HG02870 (cell line): ENCODE results near the gene NBDY.
A peak's percentile ranks its signal among the peaks of the same experiment; 100 is the strongest.
"Not testable (repeated sequence)": the region's sequence is repeated elsewhere in the genome, so short reads cannot be mapped to it uniquely, and the experiment has no call there.

ENCODE experiments used
- ATAC-seq: cut with Tn5 transposase; IDR thresholded peaks from one replicate; pipeline ENCODE4 v1.9.1; 2021; ENCODE audit warnings: mild to moderate bottlenecking, moderate library complexity; ENCODE audit not compliant: unreplicated experiment

NBDY gene, protein sequence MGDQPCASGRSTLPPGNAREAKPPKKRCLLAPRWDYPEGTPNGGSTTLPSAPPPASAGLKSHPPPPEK

DNA sequence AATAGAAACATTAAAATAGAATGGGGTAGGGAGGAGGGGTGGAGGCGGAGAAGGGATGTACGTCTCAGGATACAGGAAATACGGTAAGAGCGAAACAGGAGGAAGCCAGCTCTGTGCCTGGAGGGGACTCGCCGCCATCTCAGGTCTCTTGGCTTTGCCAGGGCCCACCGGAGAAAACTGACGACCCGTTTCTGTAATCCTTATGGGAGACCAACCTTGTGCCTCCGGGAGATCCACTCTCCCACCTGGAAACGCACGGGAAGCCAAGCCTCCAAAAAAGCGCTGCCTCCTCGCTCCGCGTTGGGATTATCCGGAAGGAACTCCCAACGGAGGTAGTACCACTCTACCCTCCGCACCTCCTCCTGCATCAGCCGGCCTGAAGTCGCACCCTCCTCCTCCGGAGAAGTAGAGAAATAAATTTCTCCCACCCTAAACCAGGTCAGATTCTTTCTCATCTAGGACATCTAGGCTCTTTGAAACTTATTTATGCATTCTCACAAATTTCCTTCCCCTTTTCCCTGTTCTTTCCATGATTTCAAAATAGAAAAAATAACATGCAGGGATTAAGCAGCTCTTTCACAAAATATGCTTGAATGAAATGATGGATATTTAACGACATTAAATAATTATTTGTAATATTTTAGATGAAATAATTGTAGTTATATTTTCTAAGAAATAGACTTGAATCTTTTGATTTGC lies at the start of gene NBDY:
NBDY (plus strand) TSS at position 92 of the 699 bp plus-strand sequence; CDS start at position 203, 111 bp downstream.
- peak; percentile 72 for ATAC-seq

DNA sequence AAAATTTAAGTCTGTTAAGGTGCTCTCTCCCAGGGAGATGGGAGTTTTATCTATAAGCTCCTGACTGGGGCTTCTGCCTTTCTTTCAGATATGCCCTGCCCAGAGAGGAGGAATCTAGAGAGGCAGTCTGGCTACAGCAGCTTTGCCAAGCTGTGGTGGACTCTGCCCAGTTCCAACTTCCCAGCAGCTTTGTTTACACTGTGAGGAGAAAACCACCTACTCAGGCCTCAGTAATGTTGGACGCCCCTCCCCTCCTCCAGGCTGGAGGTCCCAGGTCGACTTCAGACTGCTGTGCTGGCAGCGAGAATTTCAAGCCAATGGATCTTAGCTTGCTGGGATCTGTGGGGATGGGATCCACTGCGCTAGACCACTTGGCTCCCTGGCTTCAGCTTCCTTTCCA lies 24.5 kb upstream of the NBDY start:
- ATAC-seq: not testable (repeated sequence)

DNA sequence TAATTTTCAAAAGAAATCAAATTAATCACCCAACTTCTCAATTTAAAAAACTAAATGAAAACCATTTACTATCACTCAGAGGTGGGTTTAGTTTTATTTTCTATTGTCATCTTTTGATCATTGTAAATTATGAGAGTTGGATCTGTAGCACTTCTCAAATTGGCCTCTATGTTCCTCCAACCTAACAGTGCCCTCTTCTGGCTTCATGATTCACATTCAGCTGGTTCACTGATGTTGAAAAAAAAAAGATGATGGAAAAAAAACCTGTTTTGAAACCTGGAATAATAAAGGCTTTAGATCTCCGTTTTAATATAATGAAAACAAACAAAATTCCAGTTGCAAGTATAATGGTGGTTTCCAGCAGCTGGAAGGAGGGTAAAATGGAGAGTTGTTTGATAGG lies 2.4 kb upstream of the NBDY start:
- ATAC-seq: peak; percentile 48

DNA sequence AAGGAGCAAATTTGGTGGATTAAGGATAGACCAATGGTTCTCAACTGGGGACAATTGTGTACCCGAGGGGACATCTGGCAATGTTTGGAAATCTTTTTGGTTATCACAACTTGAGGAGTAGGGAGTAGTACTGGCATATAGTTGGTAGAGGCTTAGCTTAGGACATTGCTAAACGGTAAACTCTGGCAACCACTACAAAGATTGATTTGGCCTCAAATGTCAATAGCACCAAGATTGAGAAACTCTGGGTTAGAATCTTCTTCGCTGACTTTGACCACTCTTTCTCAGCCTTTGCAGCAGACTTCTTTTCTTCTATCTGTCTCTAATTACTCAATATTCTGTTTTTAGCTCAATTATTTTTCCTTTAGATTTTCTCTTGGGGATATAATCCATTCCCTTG lies 1.5 kb upstream of the NBDY start:
- no peak for ATAC-seq

DNA sequence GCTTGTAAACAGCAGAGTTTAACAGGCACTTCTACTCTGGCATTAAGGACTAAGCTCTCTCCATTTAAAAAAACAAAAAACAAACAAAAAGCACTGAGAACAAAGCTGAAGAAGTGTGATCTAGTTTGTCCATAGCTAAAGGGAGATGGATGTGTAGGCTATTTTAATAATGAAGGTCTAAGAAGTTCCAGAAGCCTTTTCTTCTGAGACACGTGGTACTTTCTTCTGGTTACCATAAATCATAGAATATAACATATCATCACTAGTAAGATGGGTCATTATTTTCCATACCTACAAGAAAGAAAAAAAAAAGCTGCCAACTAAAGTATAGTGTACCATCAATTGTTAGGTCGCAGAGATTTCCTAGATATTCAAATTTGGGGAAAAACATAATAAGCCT lies 722 bp upstream of the NBDY start:
- no peak for ATAC-seq

DNA sequence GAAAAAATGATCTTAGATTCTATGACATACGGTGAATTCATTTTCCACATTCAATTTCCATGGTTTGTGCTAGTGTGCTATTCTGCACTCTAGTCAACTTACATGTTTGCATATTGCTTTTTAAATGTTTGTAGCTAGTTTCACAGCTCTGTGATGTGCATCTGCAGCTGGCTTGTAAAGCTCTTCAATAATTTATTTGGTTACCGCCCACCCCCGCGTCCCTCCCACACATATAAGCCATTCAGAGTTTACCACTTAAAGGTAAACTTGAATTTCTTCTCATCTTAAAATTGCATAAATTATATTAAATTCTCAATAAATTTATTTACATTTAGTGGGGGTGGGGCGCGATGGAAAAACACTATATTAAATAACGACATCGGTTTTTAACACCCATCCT lies 291 bp upstream of the NBDY start:
- ATAC-seq: peak; percentile 33

DNA sequence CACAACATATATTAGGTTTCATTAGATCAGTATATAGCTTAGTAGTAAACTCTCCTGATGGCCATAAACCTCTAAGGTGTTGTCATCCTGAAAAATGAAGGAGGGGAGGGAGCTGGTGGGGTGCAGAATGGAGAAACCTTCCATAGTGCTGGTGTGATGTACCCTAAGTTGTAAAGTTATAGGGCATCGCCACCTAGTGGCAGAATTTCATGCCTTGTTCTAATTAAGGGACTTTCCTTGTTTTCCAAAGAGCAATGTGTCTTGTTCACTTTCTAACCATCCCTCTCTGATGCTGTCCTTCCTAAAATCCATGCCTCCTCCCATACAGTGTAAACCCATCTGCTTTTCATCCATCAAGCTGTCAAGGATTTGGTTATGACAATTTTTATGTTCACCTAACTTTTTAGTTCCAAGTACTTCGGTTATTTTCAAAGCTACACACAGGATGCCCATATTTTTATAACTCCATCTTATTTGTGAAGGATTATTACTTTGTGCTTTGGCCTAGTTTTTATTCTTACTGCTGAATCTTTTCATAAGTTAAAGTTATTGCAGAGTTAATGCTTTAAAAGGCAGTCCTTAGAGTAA lies 4.5 kb downstream of the NBDY start:
- ATAC-seq: no peak

DNA sequence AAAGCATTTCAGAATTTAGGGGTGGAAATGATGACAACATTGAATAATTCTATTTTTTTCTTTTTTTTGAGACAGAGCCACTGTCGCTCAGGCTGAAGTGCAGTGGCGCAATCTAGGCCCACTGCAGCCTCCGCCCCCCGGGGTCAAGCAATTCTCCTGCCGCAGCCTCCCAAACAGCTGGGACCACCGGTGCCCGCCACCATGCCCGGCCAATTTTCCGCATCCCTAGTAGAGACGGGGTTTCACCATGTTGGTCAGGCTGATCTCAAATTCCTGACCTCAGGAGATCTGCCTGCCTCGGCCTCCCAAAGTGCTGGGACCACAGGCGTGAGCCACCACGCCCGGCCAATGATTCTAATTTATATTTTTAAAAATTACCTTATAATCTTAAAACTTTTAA lies 7.2 kb downstream of the NBDY start:
- ATAC-seq: no peak

DNA sequence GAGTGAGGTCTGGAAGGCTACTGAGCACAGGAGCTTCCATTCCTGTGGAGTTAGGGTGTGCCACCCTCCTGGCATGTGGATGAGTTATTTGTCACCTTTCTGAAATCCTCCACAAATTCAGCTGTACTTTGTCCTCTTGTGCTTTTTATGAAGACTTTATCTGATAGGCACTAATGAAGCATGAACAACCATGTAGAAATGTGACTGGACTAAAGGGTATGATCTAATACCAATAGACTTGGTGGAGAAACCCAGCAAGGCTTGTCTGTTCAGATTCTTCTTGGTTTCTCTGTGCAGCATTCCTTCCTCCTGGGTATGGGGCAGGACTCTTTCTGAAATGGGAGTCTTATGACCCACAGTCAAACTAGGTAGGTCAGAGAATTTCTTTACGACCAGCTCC lies 9.6 kb downstream of the NBDY start:
- ATAC-seq: no peak

DNA sequence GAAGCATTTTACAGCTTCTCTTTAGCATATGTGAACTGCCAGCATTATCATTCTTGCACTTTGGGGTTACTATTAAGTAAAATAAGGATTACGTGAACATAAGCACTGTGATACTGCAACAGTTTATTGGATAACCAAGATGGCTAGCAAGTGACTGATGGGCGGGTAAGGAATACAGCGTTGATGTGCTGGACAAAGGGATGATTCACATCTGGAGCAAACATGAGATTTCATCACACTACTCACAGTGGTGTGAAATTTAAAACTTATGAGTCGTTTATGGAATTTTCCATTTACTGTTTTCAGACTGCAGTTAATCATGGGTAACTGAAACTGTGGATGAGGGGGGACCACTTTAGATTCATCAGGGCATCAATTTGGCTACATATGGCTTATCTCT lies 16.0 kb downstream of the NBDY start:
- no peak for ATAC-seq

DNA sequence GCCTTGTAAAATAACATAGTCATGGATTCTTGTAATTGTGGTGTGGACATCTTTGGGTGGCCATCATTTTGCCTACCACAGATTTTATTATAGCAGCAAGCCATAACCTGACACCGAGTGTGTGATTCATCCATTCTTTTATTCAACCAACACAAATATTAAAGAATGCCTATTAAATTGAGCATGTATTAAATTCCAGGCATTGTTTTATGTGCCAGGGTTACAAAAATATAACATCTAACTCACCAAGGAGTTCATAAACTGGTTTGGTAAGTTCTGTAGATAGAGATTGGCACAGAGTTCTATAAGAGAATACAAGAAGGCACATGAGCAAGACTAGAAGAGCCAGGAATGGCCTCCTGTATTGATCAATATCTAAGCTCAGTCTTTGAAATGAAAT lies 18.0 kb downstream of the NBDY start:
- no peak for ATAC-seq

DNA sequence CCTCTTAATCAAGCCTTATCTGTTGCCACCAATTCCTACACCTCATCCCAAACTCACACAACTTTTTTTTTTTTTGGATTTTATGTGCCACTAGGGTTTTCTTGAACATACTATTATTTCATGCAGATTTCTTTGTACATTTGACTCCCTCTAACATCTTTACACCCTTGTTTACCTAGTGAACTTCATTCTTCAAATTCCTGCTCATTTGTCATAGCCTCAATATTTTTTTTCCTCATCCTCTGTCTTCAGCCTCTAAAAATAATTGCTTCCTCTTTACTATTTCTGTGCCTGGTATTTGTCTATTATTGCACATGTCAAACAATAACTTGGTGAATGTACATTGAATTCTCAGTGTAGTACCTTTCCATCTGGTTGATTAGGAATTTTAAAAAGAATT lies 22.0 kb downstream of the NBDY start:
- no peak for ATAC-seq

DNA sequence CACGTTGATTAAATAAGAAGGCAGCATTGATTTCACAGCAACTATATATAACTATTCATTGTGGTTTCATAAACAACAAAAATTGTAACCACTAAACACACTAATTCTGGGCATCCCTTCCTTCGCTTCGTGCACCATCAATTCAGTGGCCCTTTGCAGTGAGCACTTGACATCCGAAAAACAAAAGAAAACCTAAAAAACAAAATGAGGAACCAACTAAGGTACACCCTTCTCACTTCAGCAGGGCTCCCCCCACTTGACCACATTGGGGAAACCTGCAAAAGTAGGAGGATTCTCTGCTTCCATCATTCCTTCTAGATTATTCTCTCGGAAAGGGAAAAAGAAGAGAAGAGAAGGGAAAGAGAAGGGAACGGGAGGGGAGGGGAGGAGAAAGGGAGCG lies 28.3 kb downstream of the NBDY start:
- ATAC-seq: peak; percentile 61

DNA sequence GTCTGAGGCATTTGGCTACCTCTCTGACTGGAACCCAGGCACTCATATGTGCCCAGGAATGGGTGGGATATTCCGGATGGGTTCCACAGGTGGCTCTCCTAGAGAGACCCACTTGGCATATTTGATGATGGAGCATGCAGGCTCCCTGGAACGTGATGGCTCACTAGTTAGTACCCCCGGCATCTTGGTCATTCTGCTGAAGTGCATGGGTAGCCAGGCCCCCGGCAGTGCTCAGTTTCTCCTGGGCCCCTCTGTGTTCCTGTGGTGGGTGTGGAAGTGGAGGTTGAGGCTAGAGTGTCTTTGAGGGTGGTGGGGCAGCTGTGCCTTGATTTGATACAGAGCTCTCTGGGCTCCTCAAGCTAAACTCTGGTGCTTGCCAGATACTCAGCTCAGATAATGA lies 29.4 kb downstream of the NBDY start:
- no peak for ATAC-seq

DNA sequence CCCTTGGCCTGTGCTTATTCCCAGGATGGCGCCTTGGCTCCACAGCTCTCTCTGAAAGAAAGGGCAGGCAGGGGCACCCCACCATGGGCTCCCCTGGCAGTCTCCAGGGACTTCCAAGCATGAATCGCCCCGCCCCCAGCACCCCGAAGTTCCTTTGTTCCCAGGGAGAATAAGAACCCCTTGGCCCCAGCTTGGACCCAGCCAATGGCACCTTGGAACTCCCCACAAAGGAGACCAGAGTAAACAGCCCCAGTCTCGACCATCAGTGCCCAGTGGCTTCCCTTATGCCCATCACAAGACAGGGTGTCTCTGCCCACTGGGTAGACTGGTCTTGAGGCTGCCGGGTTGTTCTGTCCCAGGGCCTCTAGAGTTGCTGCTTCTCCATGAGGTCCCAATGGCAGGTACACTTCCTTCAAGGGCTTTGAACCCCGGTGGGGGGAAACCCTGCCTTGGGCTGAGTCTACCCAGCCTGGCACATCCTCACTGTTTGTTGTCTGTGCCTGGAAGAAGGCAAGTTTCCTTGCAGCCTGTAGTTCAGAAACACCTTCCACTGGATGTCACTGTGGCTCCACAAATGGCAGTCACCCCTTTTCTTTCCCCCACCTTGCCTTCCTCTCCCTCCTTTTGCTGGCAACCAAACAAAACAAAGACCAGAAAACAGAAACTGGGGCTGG lies 30.8 kb downstream of the NBDY start:
- no peak for ATAC-seq

DNA sequence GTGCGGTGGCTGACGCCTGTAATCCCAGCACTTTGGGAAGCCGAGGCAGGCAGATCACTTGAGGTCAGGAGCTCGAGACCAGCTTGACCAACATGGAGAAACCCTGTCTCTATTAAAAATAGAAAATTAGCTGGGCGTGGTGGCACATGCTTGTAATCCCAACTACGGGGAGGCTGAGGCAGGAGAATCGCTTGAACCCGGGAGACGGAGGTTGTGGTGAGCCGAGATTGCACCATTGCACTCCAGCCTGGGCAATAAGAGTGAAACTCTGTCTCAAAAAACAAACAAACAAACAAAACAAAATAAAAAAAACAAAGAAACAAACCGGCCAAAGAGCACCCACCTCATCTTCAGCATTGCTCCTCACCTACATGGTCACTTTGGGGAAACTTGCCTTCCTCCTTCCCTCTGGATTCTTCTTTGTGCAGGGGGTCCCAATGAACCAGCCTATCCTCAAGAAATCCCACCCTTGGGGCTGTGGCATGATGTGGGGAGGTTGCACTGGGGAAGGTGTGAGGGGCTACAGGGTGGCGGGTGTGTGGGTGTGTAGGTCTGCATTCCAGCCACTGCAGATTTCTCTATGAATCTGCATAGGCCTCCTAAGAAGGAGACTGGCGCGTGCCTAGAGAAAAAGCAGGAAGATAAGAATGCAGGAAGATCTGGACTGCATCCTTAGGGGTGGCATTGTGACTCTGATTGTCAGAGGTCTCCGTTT lies 31.5 kb downstream of the NBDY start:
- not testable (repeated sequence) for ATAC-seq

DNA sequence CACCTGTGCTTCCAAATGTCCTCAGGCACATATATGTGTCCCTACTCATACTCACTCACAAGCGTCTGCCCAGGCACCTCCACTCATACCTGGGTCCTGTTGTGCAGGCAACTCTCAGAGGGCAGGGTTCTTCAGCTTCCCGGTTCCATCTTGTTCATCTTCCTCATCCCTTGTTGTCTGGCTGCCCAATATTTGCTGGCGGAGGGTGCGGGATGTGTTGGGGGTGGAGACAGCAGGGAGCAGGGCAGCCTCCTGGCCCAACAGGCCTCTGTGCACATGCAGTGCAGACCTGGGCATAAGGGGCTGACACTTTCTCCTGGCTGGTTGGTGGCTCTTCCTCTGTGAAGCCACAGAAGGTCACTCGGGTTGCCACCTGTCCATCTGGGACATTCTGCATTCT lies 32.1 kb downstream of the NBDY start:
- no peak for ATAC-seq

DNA sequence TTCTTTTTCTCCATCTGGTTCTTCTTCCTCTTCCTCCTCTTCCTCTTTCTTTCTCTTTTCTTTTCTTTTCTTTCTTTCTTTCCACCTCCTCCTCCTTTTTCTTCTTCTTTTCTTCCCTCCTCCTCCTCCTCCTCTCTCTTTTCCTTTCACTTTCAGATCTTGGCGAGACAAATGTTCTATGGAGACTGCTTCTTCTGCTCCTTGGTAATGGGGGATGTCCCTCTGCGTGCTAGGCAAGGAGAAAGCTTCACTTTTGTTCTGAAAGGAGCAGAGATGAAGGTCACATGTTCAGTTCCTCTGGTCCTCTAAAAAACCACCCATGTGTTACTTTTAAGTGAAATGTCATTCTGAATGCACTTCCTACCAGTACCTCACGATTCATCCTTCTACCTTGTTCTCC lies 33.2 kb downstream of the NBDY start:
- ATAC-seq: no peak

DNA sequence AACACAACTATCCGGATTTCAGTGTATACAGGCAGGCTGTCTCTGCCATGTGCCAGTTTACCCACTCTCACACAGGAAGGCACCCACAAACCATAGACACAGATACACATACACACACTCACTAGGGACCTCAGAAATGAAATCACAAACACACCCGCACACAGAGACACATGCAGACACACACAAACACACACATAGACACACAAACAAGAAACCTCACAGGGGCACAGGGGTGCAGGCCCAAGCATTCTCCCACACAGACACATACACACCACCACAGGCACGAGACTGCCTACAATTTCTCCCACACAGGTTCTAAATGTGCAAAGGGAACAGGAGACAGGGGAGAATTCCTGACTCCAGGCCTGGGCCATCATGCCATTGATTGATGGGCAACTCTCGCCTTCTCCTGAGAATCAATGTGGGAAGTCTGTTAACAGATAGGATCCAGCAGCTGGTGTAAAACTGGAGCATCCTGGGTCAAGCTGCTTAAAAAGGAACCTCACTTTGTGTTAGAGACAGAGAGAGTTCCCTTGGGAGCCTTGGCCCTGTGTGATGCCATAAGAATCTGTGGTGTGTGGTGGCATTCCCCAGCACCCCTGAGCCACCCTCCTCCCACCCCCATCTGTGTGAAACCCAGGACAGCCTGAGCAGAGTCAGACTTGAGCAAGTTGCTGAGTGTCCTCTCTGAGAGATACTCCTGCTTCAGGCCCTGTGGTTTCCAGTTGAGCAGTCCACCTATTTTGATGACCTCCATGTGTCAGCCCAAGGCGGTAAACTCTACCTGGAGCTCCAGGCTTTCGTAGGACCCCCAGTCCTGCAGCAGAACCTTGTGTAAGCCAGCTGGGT lies 33.9 kb downstream of the NBDY start:
- ATAC-seq: no peak

DNA sequence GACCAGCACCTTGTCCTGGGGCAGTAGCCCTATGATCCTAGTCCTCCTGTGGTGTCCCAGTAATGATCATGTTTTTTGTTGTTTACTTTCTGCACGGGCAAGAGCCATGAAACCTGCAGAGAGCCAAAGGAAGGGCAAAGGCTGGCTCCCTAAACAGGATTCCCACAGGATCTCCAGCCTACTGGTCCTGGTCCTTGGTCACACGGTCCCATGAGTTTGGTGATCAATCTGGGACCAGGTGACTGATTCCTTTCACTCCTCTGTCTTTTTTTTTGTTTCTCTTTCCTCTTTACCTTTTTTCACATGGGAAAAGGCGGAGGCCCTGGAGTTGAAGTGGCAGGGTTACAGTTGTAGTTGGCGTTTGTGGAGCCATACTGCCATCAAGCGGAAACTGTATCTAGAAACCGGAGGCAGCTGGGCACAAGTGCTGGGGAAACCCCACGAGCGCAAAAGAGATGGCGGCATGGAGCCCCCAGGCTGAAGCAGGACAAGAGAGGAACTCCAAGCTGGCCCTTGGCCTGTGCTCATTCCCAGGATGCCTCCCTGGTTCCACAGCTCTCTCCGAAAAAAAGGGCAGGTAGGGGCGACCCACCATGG lies 34.6 kb downstream of the NBDY start:
- peak; percentile 37 for ATAC-seq
